Activated CD4-positive, alpha-beta T cell treated with anti-CD3 and anti-CD28 coated beads, Interleukin-2, amount 10 ng/mL, durations not matched to agents 7 days and 5 days (primary cell): Measurements from ENCODE around the gene MED29. TPM values are rescaled to one million over a fixed set of nuclear protein-coding genes. Genes with fewer than 3 reads are reported as not detected.

Source experiments
- CTCF ChIA-PET: fragments of 350-600 bp; sonication (Branson Sonifier 250); formaldehyde crosslinking; loops from one replicate; lab custom pipeline; 2021; ENCODE audit warnings: antibody characterized with exemption; lab: Charles Lee
- POLR2A ChIA-PET: fragments of 350-600 bp; sonication (Branson Sonifier 250); formaldehyde crosslinking; loops from one replicate; lab custom pipeline; 2021; ENCODE audit warnings: antibody characterized with exemption; lab: Charles Lee
- DNase-seq: peaks from one replicate; pipeline ENCODE4 v3.0.0-alpha.2; 2020
- H3K27ac Mint-ChIP-seq: one replicate; pipeline ENCODE4 v1.8.0; 2021; ENCODE audit warnings: mild to moderate bottlenecking, moderate library complexity, mixed read lengths
- H3K27me3 Mint-ChIP-seq: one replicate; pipeline ENCODE4 v1.8.0; 2021; ENCODE audit warnings: mixed read lengths
- H3K36me3 Mint-ChIP-seq: one replicate; pipeline ENCODE4 v1.8.0; 2021; ENCODE audit warnings: low read depth, mixed read lengths
- H3K4me1 Mint-ChIP-seq: one replicate; pipeline ENCODE4 v1.8.0; 2021; ENCODE audit warnings: mixed read lengths
- H3K4me3 Mint-ChIP-seq: one replicate; pipeline ENCODE4 v1.8.0; 2021; ENCODE audit warnings: mild to moderate bottlenecking, moderate library complexity, mixed read lengths
- H3K9me3 Mint-ChIP-seq: one replicate; pipeline ENCODE4 v1.8.0; 2021; ENCODE audit warnings: mixed read lengths
- total RNA-seq, 2 experiments: library from RNA; stranded (reverse); gene quantifications; one replicate each; pipeline ENCODE4 v1.2.3, GENCODE V29; 2021

The MED29 gene
- 10 to 100 TPM; 34.9 to 40.1 TPM for total RNA-seq

- peaks cover 48% of the 10 kb centered on the region for H3K36me3 Mint-ChIP-seq
- peak; percentile 99 for DNase-seq
- H3K4me1 Mint-ChIP-seq: peaks cover 47% of the 10 kb centered on the region
- ChIA-PET CTCF (interaction anchor here (0.6 to 2.6 kb wide), 9 partner anchors 10 to 782 kb away, joined by 3 to 11 read pairs (median 5); partner anchors contain the start of genes SAMD4B and ZFP36), POLR2A (interaction anchor here (0.6 to 1.8 kb wide), 2 partner anchors 45 to 123 kb away, joined by 7 to 10 read pairs; partner anchors contain the start of gene RPS16)
- peak within 1 kb of the TSS; percentile 99 for H3K27ac Mint-ChIP-seq
- H3K9me3 Mint-ChIP-seq: no peaks in the 10 kb centered on the region
- H3K27me3 Mint-ChIP-seq: no peaks in the 10 kb centered on the region
- peak within 1 kb of the TSS; percentile 86 for H3K4me3 Mint-ChIP-seq
Measured at GRCh38 chr19:39390751-39391437, at the start of gene MED29, which contains the start of gene PAF1. Gene MED29, plus strand, starts transcription at chr19:39391378. Its CDS starts 45 bp downstream, at chr19:39391423. Gene PAF1, minus strand, starts transcription at chr19:39391106. Its CDS starts 242 bp downstream, at chr19:39390864.

GRCh38 chr19:39341719-39342604 is 49.2 kb upstream of the MED29 start, which contains the start of gene SAMD4B:
Gene SAMD4B, plus strand, starts transcription at chr19:39342421. Its CDS starts 14,473 bp downstream, at chr19:39356894.
- peaks cover 70% of the 10 kb centered on the region for H3K4me1 Mint-ChIP-seq
- peaks cover 24% of the 10 kb centered on the region for H3K36me3 Mint-ChIP-seq
- H3K27me3 Mint-ChIP-seq: no peaks in the 10 kb centered on the region
- H3K4me3 Mint-ChIP-seq: peak within 1 kb of the TSS; percentile 89
- peak; percentile 99 for DNase-seq
- peak within 1 kb of the TSS; percentile 94 for H3K27ac Mint-ChIP-seq
- H3K9me3 Mint-ChIP-seq: no peaks in the 10 kb centered on the region
- CTCF ChIA-PET: interaction anchor here (0.6 to 1.9 kb wide), 22 partner anchors 8 to 260 kb away, joined by 3 to 10 read pairs (median 4); partner anchors contain the start of genes MED29, PAF1, RPS16 and ZFP36
- POLR2A ChIA-PET: interaction anchor here (0.6 to 0.7 kb wide), 2 partner anchors 14 to 94 kb away, joined by 3 read pairs; partner anchors contain the start of gene RPS16

- H3K27ac Mint-ChIP-seq: peak overlapping the region; percentile 84
- peaks cover 70% of the 10 kb centered on the region for H3K4me1 Mint-ChIP-seq
- peaks cover 20% of the 10 kb centered on the region for H3K36me3 Mint-ChIP-seq
- no peaks in the 10 kb centered on the region for H3K27me3 Mint-ChIP-seq
- no peaks in the 10 kb centered on the region for H3K9me3 Mint-ChIP-seq
- ChIA-PET CTCF (interaction anchor here (0.6 to 1.9 kb wide), 21 partner anchors 8 to 261 kb away, joined by 3 to 10 read pairs (median 4); partner anchors contain the start of genes MED29, PAF1, RPS16 and ZFP36), POLR2A (interaction anchor here (0.6 kb wide), 1 partner anchor 15 kb away, joined by 3 read pairs; no protein-coding TSS in a partner anchor)
- H3K4me3 Mint-ChIP-seq: peak overlapping the region; percentile 80
- no peak for DNase-seq
Measured at GRCh38 chr19:39342647-39343305, 48.4 kb upstream of the MED29 start.

- H3K36me3 Mint-ChIP-seq: peaks cover 32% of the 10 kb centered on the region
Measured at GRCh38 chr19:39345956-39346355, 45.2 kb upstream of the MED29 start.

GRCh38 chr19:39347332-39348164 is 43.6 kb upstream of the MED29 start:
- Mint-ChIP-seq H3K4me3 (no peak overlapping the region), H3K36me3 (peaks cover 39% of the 10 kb centered on the region), H3K9me3 (no peaks in the 10 kb centered on the region), H3K4me1 (peaks cover 66% of the 10 kb centered on the region), H3K27me3 (no peaks in the 10 kb centered on the region), H3K27ac (peak overlapping the region; percentile 27)
- CTCF ChIA-PET: interaction anchor here (0.6 to 1.8 kb wide), 6 partner anchors 9 to 185 kb away, joined by 3 to 6 read pairs (median 3); partner anchors contain the start of gene EID2B
- no peak for DNase-seq
- POLR2A ChIA-PET: no interaction called here

More at GRCh38 chr19:39345956-39346355, 45.2 kb upstream of the MED29 start:
- H3K4me1 Mint-ChIP-seq: peaks cover 55% of the 10 kb centered on the region
- H3K27me3 Mint-ChIP-seq: no peaks in the 10 kb centered on the region
- H3K9me3 Mint-ChIP-seq: no peaks in the 10 kb centered on the region
- H3K27ac Mint-ChIP-seq: no peak overlapping the region
- H3K4me3 Mint-ChIP-seq: no peak overlapping the region
- no peak for DNase-seq
- ChIA-PET CTCF (interaction anchor here (0.6 to 1.8 kb wide), 5 partner anchors 16 to 97 kb away, joined by 3 to 4 read pairs (median 3); partner anchors contain the start of genes MED29 and PAF1), POLR2A (no interaction called here)

GRCh38 chr19:39349326-39349725 is 41.9 kb upstream of the MED29 start:
- Mint-ChIP-seq H3K27ac (no peak overlapping the region), H3K27me3 (no peaks in the 10 kb centered on the region), H3K36me3 (peaks cover 40% of the 10 kb centered on the region), H3K4me1 (peaks cover 52% of the 10 kb centered on the region), H3K4me3 (no peak overlapping the region), H3K9me3 (no peaks in the 10 kb centered on the region)
- CTCF ChIA-PET: no interaction called here
- DNase-seq: no peak
- POLR2A ChIA-PET: interaction anchor here (0.5 kb wide), 1 partner anchor 143 kb away, joined by 5 read pairs; no protein-coding TSS in a partner anchor

- ChIA-PET CTCF (interaction anchor here (0.6 to 1.6 kb wide), 4 partner anchors 8 to 506 kb away, joined by 4 to 7 read pairs (median 6); partner anchors contain the start of gene SAMD4B), POLR2A (no interaction called here)
- H3K27ac Mint-ChIP-seq: no peak overlapping the region
- no peak for DNase-seq
- no peaks in the 10 kb centered on the region for H3K9me3 Mint-ChIP-seq
- peaks cover 39% of the 10 kb centered on the region for H3K36me3 Mint-ChIP-seq
- H3K27me3 Mint-ChIP-seq: no peaks in the 10 kb centered on the region
- no peak overlapping the region for H3K4me3 Mint-ChIP-seq
- H3K4me1 Mint-ChIP-seq: peaks cover 43% of the 10 kb centered on the region
Measured at GRCh38 chr19:39350156-39350555, 41.0 kb upstream of the MED29 start.

GRCh38 chr19:39351537-39352064 is 39.6 kb upstream of the MED29 start:
- Mint-ChIP-seq H3K9me3 (no peaks in the 10 kb centered on the region), H3K36me3 (peaks cover 45% of the 10 kb centered on the region), H3K4me3 (no peak overlapping the region), H3K27me3 (no peaks in the 10 kb centered on the region), H3K27ac (peak overlapping the region; percentile 79), H3K4me1 (peaks cover 31% of the 10 kb centered on the region)
- ChIA-PET CTCF (interaction anchor here (1.0 to 1.6 kb wide), 3 partner anchors 9 to 15 kb away, joined by 3 to 7 read pairs (median 5); partner anchors contain the start of gene SAMD4B), POLR2A (no interaction called here)
- peak; percentile 53 for DNase-seq

- CTCF ChIA-PET: interaction anchor here (0.6 to 1.2 kb wide), 2 partner anchors 9 to 315 kb away, joined by 4 to 5 read pairs; no protein-coding TSS in a partner anchor
Measured at GRCh38 chr19:39352381-39353255, 38.6 kb upstream of the MED29 start.

GRCh38 chr19:39355253-39355652 is 35.9 kb upstream of the MED29 start:
- Mint-ChIP-seq H3K36me3 (peaks cover 45% of the 10 kb centered on the region), H3K9me3 (no peaks in the 10 kb centered on the region)
- CTCF ChIA-PET: interaction anchor here (0.8 kb wide), 1 partner anchor 46 kb away, joined by 3 read pairs; no protein-coding TSS in a partner anchor

More at GRCh38 chr19:39352381-39353255, 38.6 kb upstream of the MED29 start:
- H3K27me3 Mint-ChIP-seq: no peaks in the 10 kb centered on the region
- DNase-seq: no peak
- no peak overlapping the region for H3K4me3 Mint-ChIP-seq
- POLR2A ChIA-PET: no interaction called here
- peaks cover 52% of the 10 kb centered on the region for H3K36me3 Mint-ChIP-seq
- H3K9me3 Mint-ChIP-seq: no peaks in the 10 kb centered on the region
- H3K27ac Mint-ChIP-seq: no peak overlapping the region
- peaks cover 24% of the 10 kb centered on the region for H3K4me1 Mint-ChIP-seq

More at GRCh38 chr19:39355253-39355652, 35.9 kb upstream of the MED29 start:
- no peaks in the 10 kb centered on the region for H3K27me3 Mint-ChIP-seq
- H3K4me3 Mint-ChIP-seq: no peak overlapping the region
- peaks cover 16% of the 10 kb centered on the region for H3K4me1 Mint-ChIP-seq
- no peak for DNase-seq
- H3K27ac Mint-ChIP-seq: no peak overlapping the region
- POLR2A ChIA-PET: interaction anchor here (0.6 kb wide), 1 partner anchor 15 kb away, joined by 4 read pairs; no protein-coding TSS in a partner anchor
